Suprapubic skin (tissue), 4 donors: ENCODE measurements around the gene NR3C1. TPM values are rescaled to one million over a fixed set of nuclear protein-coding genes. Genes with fewer than 3 reads are reported as not detected.

Experiments
- DNase-seq, 2 donors: peaks; one replicate each; pipeline ENCODE4 v3.0.0-alpha.2; 2019; ENCODE audit warnings: low spot score in 2 of 2
- H3K27ac ChIP-seq: fragments of 200-600 bp; sonication (generic); one replicate; pipeline ENCODE4 v1.5.1; 2019
- H3K27me3 ChIP-seq: fragments of 200-600 bp; sonication (generic); one replicate; pipeline ENCODE4 v1.5.1; 2019
- H3K36me3 ChIP-seq: fragments of 200-600 bp; sonication (generic); one replicate; pipeline ENCODE4 v1.5.1; 2019
- H3K4me1 ChIP-seq: fragments of 200-600 bp; sonication (generic); one replicate; pipeline ENCODE4 v1.5.1; 2019
- H3K4me3 ChIP-seq: fragments of 200-600 bp; sonication (generic); one replicate; pipeline ENCODE4 v1.5.1; 2019; ENCODE audit warnings: mild to moderate bottlenecking
- H3K9me3 ChIP-seq: fragments of 200-600 bp; sonication (generic); one replicate; pipeline ENCODE4 v1.5.1; 2019
- CTCF ChIP-seq, 2 donors: fragments of 200-600 bp in 1 of 2; fragments of 450-650 bp in 1 of 2; sonication (generic) in 1 of 2; IDR thresholded peaks; one replicate each; pipeline ENCODE4 v1.5.1; 2016 to 2019; ENCODE audit warnings: antibody characterized with exemption in 2 of 2, mild to moderate bottlenecking in 1 of 2, moderate library complexity in 1 of 2
- EP300 ChIP-seq: sonication (generic); formaldehyde crosslinking; IDR thresholded peaks from one replicate; pipeline ENCODE4 v1.6.1; 2017; ENCODE audit warnings: antibody characterized with exemption
- POLR2A ChIP-seq, 2 donors: fragments of 450-650 bp; IDR thresholded peaks; one replicate each; pipeline ENCODE4 v1.6.1; 2017; ENCODE audit warnings: antibody characterized with exemption in 2 of 2, mild to moderate bottlenecking in 2 of 2, moderate library complexity in 2 of 2
- POLR2AphosphoS5 ChIP-seq, 3 donors: sonication (generic); formaldehyde crosslinking; IDR thresholded peaks; one replicate each; pipeline ENCODE4 v1.6.1; 2017; ENCODE audit warnings: antibody characterized with exemption in 3 of 3
- WGBS: methylation state at CpG from one replicate; pipeline ENCODE4 v1.1.5; 2018; 5-methylcytosine and 5-hydroxymethylcytosine counted together
- total RNA-seq, 4 donors: library from RNA; depleted of rRNA; stranded (reverse); fragments of >200 nt; gene quantifications; one replicate each; pipeline ENCODE4 v1.1.0, GENCODE V29; 2016

Gene NR3C1
- total RNA-seq, 4 donors from 2014 or later: 50.4 to 68.8 (median 56.5) TPM

- no peaks in the 10 kb centered on the region for H3K9me3 ChIP-seq
- no peaks in the 10 kb centered on the region for H3K4me1 ChIP-seq
- no peaks in the 10 kb centered on the region for H3K36me3 ChIP-seq
- no peak overlapping the region for H3K27ac ChIP-seq
- DNase-seq: no peak
- H3K4me3 ChIP-seq: no peak overlapping the region
- 84% methylated on average over 2 of the region's 2 CpGs for WGBS
- H3K27me3 ChIP-seq: no peaks in the 10 kb centered on the region
- TF ChIP-seq POLR2AphosphoS5 (IDR thresholded peaks at IDR 0.05) (no peak), CTCF (IDR thresholded peaks at IDR 0.05) (no peak), EP300 (no peak), POLR2A (IDR thresholded peaks at IDR 0.05) (no peak)
Measured at GRCh38 chr5:143412661-143413342, 9.3 kb upstream of the NR3C1 start.

- Histone ChIP-seq H3K4me3 (no peak overlapping the region), H3K27ac (no peak overlapping the region), H3K27me3 (no peaks in the 10 kb centered on the region), H3K4me1 (peaks cover 3% of the 10 kb centered on the region), H3K36me3 (no peaks in the 10 kb centered on the region), H3K9me3 (no peaks in the 10 kb centered on the region)
- 83% methylated on average over 2 of the region's 2 CpGs for WGBS
- no peak for DNase-seq
- TF ChIP-seq CTCF (IDR thresholded peaks at IDR 0.05) (no peak), POLR2A (IDR thresholded peaks at IDR 0.05) (no peak), EP300 (no peak), POLR2AphosphoS5 (IDR thresholded peaks at IDR 0.05) (no peak)
Measured at GRCh38 chr5:143409926-143410325, 6.4 kb upstream of the NR3C1 start.

GRCh38 chr5:143406408-143406807 is 2.9 kb upstream of the NR3C1 start:
- Histone ChIP-seq H3K4me1 (peaks cover 13% of the 10 kb centered on the region), H3K36me3 (no peaks in the 10 kb centered on the region), H3K27me3 (no peaks in the 10 kb centered on the region), H3K27ac (no peak overlapping the region), H3K9me3 (no peaks in the 10 kb centered on the region), H3K4me3 (no peak overlapping the region)
- TF ChIP-seq POLR2AphosphoS5 (IDR thresholded peaks at IDR 0.05): no peak
- TF ChIP-seq CTCF (IDR thresholded peaks at IDR 0.05): no peak
- no peak for TF ChIP-seq EP300
- no peak for TF ChIP-seq POLR2A (IDR thresholded peaks at IDR 0.05)
- DNase-seq: no peak
- WGBS: 100% methylated on average over 1 of the region's 1 CpG

- TF ChIP-seq CTCF (IDR thresholded peaks at IDR 0.05): no peak
- no peak for TF ChIP-seq EP300
- TF ChIP-seq POLR2A (IDR thresholded peaks at IDR 0.05): no peak
- no peak for TF ChIP-seq POLR2AphosphoS5 (IDR thresholded peaks at IDR 0.05)
- Histone ChIP-seq H3K27ac (peak overlapping the region; percentile 98), H3K4me1 (peaks cover 19% of the 10 kb centered on the region), H3K27me3 (no peaks in the 10 kb centered on the region), H3K4me3 (peak overlapping the region; percentile 95), H3K36me3 (no peaks in the 10 kb centered on the region), H3K9me3 (no peaks in the 10 kb centered on the region)
- 47% methylated on average over 3 of the region's 3 CpGs for WGBS
- DNase-seq: no peak
Measured at GRCh38 chr5:143405849-143406098, 2.3 kb upstream of the NR3C1 start.

GRCh38 chr5:143405063-143405848 is 1.8 kb upstream of the NR3C1 start:
- Histone ChIP-seq H3K27me3 (no peaks in the 10 kb centered on the region), H3K36me3 (no peaks in the 10 kb centered on the region), H3K4me1 (peaks cover 24% of the 10 kb centered on the region), H3K9me3 (no peaks in the 10 kb centered on the region), H3K27ac (peak overlapping the region; percentile 98), H3K4me3 (peak overlapping the region; percentile 95)
- DNase-seq: peak; percentile 93 to 97
- 2% methylated on average over 39 of the region's 52 CpGs for WGBS
- TF ChIP-seq POLR2A (IDR thresholded peaks at IDR 0.05): peak; percentile 6 to 52
- peak in 2 of 3 donors; percentile 51 to 56 for TF ChIP-seq POLR2AphosphoS5 (IDR thresholded peaks at IDR 0.05)
- no peak for TF ChIP-seq EP300
- no peak for TF ChIP-seq CTCF (IDR thresholded peaks at IDR 0.05)
